H4 (cell line): Measurements from ENCODE around the gene FKBP2. TPM values are rescaled to one million over a fixed set of nuclear protein-coding genes. Genes with fewer than 3 reads are reported as not detected.

Source experiments
- DNase-seq: peaks from one replicate; pipeline ENCODE4 v3.0.0-alpha.2; 2015; ENCODE audit warnings: low spot score
- total RNA-seq: library from RNA; depleted of rRNA; stranded (reverse); fragments of >200 nt; shearing (Covaris generic); gene quantifications from 2 replicates; pipeline ENCODE4 v1.2.3, GENCODE V29; 2014

FKBP2 gene
- total RNA-seq, 1 experiment from 2014 or later, result 65.7 TPM

DNA sequence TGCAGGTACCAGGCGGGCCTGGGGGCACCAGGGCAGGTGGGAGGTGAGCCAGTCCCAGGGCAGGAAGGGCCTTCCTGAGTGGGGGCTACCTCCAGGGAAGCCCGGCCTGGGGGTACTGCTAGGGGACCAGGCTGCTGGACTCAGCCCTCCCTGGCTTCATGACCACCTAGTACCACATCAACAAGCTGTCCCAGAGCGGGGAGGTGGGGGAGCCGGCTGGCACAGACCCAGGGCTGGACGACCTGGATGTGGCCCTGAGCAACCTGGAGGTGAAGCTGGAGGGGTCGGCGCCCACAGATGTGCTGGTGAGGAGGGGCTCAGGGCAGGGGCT lies 21.6 kb upstream of the FKBP2 start:
- no peak for DNase-seq

DNA sequence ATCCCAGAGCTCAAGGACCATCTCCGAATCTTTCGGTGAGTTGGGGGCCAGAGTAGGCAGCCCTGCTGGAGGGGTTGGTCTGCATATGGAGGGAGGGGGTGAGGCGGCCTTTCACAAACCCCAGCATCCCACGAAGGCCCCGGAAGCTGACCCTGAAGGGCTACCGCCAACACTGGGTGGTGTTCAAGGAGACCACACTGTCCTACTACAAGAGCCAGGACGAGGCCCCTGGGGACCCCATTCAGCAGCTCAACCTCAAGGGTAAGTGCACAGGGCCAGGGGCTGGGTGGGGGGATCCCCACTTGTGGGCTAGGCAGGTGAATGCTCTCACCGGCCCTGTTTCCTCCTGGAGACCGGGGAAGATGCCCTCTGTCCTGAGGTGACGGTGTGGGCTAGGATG lies 21.1 kb upstream of the FKBP2 start:
- no peak for DNase-seq

DNA sequence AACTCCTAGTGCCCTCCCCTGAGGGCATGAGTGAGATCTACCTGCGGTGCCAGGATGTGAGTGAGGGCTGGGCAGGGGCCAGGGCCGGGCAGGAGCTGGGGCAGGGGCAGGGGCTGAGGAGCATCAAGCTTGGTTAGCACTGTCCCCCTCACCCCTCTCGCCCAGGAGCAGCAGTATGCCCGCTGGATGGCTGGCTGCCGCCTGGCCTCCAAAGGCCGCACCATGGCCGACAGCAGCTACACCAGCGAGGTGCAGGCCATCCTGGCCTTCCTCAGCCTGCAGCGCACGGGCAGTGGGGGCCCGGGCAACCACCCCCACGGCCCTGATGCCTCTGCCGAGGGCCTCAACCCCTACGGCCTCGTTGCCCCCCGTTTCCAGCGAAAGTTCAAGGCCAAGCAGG lies 20.6 kb upstream of the FKBP2 start:
- no peak for DNase-seq

DNA sequence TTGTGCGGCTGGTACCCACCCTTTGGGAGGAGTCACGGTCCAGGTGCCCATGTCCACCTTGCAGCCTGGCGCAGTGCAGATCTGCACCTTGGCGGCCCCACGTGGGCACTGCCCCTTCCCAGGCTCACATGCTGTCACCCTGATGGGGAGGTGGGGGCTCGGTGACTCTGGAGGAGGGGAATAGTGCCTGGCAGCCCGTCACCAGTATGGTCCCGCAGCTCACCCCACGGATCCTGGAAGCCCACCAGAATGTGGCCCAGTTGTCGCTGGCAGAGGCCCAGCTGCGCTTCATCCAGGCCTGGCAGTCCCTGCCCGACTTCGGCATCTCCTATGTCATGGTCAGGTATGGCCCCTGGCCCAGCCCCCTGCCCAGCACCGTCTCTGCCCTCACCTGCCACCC lies 20.1 kb upstream of the FKBP2 start:
- DNase-seq, result no peak

DNA sequence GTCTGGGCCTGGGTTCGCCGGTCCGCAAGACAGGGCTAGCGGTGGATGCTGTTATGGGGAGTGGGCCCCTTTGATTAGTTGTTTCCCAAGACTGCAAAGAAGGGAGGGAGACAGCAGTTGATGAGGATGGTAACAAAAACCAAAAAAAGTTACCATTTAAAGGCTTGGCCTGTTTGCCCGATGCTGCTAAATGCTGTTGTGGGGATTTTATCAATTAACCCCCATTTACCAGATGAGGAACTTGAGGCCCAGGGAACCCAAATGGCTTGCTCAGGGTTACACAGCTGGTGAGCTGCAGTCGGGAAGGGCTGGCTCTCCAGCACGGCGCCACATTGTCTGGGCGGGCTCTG lies 18.3 kb upstream of the FKBP2 start:
- no peak for DNase-seq

- DNase-seq, result no peak
These were observed 17.8 kb upstream of the FKBP2 start for GRCh38 chr11:64223001-64223651.

- DNase-seq, result no peak
These were observed 16.6 kb upstream of the FKBP2 start for GRCh38 chr11:64224151-64224890.

DNA sequence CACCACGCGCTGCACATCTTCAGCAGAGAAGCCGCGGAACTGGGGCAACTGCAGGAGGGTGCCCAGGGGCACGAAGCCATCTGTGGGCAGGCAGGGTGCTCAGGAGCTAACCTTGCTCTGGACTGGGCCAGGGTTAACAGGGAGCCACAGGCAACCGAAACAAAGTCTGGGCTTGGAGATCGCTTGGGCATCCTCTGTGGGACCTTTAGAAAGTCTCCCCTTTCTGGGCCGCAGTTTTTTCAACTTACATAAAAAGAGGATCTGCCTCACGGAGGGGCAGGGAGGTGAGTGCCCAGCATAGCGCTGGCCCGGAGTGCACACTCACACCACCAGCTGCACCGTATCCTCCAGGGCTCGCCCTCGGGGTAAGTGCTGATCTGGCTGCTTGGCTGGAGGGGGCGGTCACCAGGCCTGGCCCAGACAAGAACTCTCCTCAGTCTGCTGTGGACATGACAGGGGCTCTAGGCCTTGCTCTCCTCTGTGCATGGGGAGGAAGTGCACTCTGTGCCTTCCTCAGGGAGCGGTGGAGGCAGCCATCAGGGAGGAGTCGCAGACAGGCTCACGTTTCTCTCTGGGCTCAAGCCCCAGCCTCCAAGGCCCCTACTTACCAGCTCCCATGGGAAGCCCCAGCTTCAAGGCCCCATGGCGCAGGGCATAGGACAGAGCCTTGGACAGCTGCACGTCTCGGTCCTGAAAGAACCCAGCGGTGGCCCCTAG lies 15.8 kb upstream of the FKBP2 start:
- DNase-seq, result no peak

DNA sequence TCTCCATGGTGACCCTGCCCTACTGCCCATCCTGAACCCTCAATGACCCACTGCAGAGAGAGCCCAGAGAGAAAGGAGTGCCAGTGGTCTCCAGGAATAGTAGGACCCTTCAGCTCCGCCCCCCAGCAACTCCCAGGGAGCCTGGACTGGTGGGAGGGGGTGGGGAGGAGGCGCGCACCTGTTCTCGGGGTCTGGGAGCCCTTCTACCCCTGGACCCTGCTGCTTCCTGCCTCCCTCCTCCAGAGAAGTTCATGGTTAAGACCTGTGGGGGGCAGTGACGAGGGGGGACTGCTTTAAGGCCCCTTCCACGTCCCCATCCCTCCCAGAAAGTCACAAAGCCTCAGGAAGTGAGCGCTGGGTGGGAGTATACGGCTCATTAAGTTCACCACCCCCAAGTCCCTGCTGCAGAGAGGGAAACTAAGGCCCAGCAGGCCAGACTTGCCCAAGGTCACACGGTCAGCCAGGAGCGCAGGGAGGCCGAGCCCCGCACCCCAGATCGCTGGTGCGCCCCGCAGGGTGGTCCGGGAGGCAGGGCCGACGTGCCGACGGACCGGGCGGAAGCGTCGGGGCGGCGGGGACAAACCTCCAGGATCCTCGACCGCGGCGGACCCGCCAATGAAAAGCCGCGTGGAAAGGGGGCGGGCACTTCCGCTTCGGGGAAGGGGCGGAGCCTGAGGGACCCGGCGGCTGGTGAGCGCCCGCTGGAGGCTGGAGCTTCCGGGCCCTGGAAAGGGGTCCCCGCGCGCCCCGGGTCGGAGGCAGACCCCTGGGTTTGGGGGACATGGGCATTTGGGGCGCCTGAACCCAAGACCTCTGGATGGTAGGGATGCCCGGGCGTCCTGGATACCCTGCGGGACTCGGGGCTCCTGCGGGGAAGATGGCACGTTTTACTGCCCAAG lies 15.0 kb upstream of the FKBP2 start, which contains the start of the genes NUDT22 and TRPT1:
TSS of gene NUDT22 (plus strand) at position 667 of the 899 bp plus-strand sequence. CDS start 379 bp downstream, outside the sequence.
TSS of gene TRPT1 (minus strand) at position 579 of the 899 bp plus-strand sequence. CDS start at position 253, 326 bp downstream.
- DNase-seq, result peak; percentile 67

DNA sequence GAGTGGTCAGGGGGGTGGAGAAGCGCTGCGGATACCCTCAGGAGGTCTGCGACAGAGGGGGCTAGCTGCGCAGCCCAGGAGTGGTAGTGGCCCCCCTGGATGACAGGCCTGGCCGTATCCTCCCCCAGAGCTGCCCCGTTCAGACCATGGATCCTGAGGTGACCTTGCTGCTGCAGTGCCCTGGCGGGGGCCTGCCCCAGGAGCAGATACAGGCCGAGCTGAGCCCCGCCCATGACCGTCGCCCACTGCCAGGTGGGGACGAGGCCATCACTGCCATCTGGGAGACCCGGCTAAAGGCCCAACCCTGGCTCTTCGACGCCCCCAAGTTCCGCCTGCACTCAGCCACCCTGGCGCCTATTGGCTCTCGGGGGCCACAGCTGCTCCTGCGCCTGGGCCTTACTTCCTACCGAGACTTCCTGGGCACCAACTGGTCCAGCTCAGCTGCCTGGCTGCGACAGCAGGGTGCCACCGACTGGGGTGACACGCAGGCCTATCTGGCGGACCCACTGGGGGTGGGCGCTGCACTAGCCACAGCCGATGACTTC lies 14.3 kb upstream of the FKBP2 start:
- DNase-seq, result peak; percentile 42

GRCh38 chr11:64227405-64227956 lies 13.4 kb upstream of the FKBP2 start:
- DNase-seq, result no peak

- DNase-seq, result no peak
These were observed 11.7 kb upstream of the FKBP2 start for GRCh38 chr11:64229090-64229743.

DNA sequence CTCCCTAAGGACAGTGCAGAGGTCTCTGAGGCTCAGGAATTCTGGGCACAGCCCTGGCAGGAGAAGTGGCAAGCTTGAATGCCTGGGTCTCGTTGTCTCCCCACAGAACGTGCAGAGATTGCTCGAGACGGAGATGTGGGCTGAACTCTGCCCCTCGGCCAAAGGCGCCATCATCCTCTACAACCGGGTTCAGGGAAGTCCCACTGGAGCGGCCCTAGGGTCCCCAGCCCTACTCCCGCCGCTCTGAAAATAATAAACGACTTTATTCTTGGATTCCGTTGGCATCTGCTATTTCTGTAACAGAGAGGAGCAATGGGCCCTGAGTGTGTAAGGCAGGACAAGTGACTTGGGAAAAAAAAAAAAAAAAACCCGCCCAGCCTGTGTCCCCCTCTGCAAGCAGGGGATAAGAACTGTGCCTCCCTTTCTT lies 11.1 kb upstream of the FKBP2 start:
- DNase-seq, result no peak

GRCh38 chr11:64230171-64230984 lies 10.5 kb upstream of the FKBP2 start, which contains the start of gene DNAJC4:
Gene DNAJC4 (plus strand): TSS chr11:64230548. CDS start chr11:64230855, 307 bp downstream.
- DNase-seq, result peak; percentile 64

- no peak for DNase-seq
These were observed 9.9 kb upstream of the FKBP2 start for GRCh38 chr11:64230985-64231365.

- DNase-seq, result no peak
These were observed 9.3 kb upstream of the FKBP2 start for GRCh38 chr11:64231546-64231945.

- no peak for DNase-seq
These were observed 8.5 kb upstream of the FKBP2 start for GRCh38 chr11:64232182-64232966.

GRCh38 chr11:64232967-64233315 lies 8.0 kb upstream of the FKBP2 start:
- no peak for DNase-seq
